Cardiac muscle cell (in vitro differentiated cells and primary cell): ENCODE results near the gene GPR35. TPM values are rescaled to one million over a fixed set of nuclear protein-coding genes. Genes with fewer than 3 reads are reported as not detected.
A peak's percentile ranks its signal among the peaks of the same experiment; 100 is the strongest.

Source experiments
- DNase-seq, 2 donors: peaks; one replicate each; pipeline versions ENCODE4 v3.0.0 to v3.0.0-alpha.2; 2010 to 2017; ENCODE audit warnings: low read depth in 1 of 2, low spot score in 1 of 2
- H3K27ac ChIP-seq: fragments of 200-600 bp; sonication (generic); 2 replicates; pipeline ENCODE4 v1.5.1; 2016
- H3K27me3 ChIP-seq: fragments of 200-600 bp; sonication (generic); 2 replicates; pipeline ENCODE4 v1.6.0; 2016; ENCODE audit warnings: control low read depth
- H3K36me3 ChIP-seq: fragments of 200-600 bp; sonication (generic); 2 replicates; pipeline ENCODE4 v1.5.1; 2016; ENCODE audit warnings: control low read depth
- H3K4me1 ChIP-seq: fragments of 200-600 bp; sonication (generic); 2 replicates; pipeline ENCODE4 v1.8.1; 2017; ENCODE audit warnings: low read depth, mild to moderate bottlenecking, mixed run types
- H3K4me3 ChIP-seq: fragments of 200-600 bp; sonication (generic); 2 replicates; pipeline ENCODE4 v1.5.1; 2016; ENCODE audit warnings: mild to moderate bottlenecking
- H3K9me3 ChIP-seq: fragments of 200-600 bp; sonication (generic); 2 replicates; pipeline ENCODE4 v1.5.1; 2017; ENCODE audit warnings: low read depth, mild to moderate bottlenecking, control low read depth
- polyA plus RNA-seq: library from polyadenylated mRNA; unstranded; fragments of >200 nt; fragmentation: Nextera tagmentation; extraction: Ambion mirVana; gene quantifications from 2 replicates; pipeline ENCODE4 v1.2.1, GENCODE V29; 2016
- total RNA-seq: library from RNA; depleted of rRNA; stranded (reverse); fragments of >200 nt; gene quantifications from 2 replicates; pipeline ENCODE4 v1.2.3, GENCODE V29; 2016
- TF ChIP-seq, protein P1 (sequence below): IDR thresholded peaks from 2 replicates; pipeline ENCODE4 v1.5.1; 2012; ENCODE audit warnings: low read depth, mild to moderate bottlenecking, low read length

GPR35 gene
- total and polyA plus RNA-seq, 2 experiments from 2014 or later: 0.40 to 5.1 TPM

DNA sequence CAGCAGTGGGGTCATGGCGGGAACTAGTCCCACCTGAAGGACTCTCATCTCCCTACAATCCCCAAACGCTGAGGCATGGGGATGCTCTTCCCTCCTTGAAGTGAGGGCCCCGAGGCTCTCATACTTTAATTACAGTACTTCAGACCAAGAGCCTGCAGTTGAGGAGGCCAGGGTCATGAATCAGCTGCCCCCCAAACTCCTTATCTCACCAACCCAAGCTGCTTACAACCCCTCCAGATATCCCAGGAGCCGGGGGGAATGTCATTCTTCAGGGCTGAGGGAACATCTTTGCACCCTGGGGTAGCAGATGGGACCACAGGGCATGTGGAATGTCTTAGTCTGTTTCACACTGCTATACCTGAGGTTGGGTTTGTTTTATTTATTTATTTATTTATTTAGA, 41.5 kb upstream of the GPR35 start:
- TF ChIP-seq, protein P1, sequence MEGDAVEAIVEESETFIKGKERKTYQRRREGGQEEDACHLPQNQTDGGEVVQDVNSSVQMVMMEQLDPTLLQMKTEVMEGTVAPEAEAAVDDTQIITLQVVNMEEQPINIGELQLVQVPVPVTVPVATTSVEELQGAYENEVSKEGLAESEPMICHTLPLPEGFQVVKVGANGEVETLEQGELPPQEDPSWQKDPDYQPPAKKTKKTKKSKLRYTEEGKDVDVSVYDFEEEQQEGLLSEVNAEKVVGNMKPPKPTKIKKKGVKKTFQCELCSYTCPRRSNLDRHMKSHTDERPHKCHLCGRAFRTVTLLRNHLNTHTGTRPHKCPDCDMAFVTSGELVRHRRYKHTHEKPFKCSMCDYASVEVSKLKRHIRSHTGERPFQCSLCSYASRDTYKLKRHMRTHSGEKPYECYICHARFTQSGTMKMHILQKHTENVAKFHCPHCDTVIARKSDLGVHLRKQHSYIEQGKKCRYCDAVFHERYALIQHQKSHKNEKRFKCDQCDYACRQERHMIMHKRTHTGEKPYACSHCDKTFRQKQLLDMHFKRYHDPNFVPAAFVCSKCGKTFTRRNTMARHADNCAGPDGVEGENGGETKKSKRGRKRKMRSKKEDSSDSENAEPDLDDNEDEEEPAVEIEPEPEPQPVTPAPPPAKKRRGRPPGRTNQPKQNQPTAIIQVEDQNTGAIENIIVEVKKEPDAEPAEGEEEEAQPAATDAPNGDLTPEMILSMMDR: no peak
- H3K9me3 ChIP-seq: no peaks in the 10 kb centered on the region
- H3K36me3 ChIP-seq: no peaks in the 10 kb centered on the region
- H3K4me3 ChIP-seq: no peak overlapping the region
- peaks cover 6% of the 10 kb centered on the region for H3K4me1 ChIP-seq
- DNase-seq: no peak
- no peak overlapping the region for H3K27ac ChIP-seq
- H3K27me3 ChIP-seq: no peaks in the 10 kb centered on the region

DNA sequence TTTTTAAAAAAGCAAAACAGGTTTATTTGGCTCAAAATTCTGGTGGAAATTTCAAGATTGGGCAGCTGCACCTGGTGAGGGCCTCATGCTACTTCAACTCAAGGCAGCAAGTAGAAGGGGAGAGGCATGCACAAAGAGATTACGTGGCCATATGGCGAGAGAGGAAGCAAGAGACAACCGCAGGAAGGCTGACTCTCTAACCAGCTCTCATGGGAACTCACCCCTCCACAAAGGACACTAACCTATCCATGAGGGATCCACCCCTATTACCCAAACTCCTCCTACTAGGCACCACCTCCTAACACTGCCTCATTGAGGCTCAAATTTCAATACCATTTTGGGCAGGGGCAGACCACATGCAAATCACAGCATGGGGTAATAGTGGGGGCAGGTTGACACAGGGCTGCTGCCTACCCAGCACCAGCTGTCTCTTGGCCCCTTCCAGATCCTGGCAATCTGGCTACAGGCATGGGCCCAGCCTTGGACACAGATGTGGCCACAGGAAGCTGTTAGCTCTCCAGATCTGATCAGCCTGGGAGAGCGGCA, 40.7 kb upstream of the GPR35 start:
- Histone ChIP-seq H3K4me1 (peaks cover 6% of the 10 kb centered on the region), H3K9me3 (no peaks in the 10 kb centered on the region), H3K4me3 (no peak overlapping the region), H3K27ac (no peak overlapping the region), H3K27me3 (no peaks in the 10 kb centered on the region), H3K36me3 (peaks cover 3% of the 10 kb centered on the region)
- peak in 1 of 2 donors; percentile 79 for DNase-seq
- TF ChIP-seq, protein P1: no peak

DNA sequence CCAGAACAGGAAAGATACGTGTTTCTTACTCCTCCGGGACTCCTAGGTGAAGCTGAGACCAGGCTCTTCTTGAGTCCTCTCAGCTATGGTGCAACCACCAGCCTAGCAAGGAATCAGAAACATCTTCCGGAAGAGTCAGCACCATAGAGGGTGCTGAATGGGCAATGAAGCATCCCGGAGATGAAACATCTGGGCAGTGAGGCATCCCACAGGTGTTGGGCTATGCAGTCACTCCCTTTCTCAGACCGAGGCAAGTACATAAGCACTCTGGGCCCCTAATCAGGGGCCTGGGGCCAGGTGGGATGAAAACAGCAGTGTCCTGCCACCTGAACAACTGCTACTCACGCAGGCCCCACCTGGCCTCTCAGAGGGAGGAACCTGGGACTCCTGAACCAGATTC, 40.2 kb upstream of the GPR35 start:
- Histone ChIP-seq H3K36me3 (peaks cover 6% of the 10 kb centered on the region), H3K9me3 (no peaks in the 10 kb centered on the region)
- DNase-seq: no peak

DNA sequence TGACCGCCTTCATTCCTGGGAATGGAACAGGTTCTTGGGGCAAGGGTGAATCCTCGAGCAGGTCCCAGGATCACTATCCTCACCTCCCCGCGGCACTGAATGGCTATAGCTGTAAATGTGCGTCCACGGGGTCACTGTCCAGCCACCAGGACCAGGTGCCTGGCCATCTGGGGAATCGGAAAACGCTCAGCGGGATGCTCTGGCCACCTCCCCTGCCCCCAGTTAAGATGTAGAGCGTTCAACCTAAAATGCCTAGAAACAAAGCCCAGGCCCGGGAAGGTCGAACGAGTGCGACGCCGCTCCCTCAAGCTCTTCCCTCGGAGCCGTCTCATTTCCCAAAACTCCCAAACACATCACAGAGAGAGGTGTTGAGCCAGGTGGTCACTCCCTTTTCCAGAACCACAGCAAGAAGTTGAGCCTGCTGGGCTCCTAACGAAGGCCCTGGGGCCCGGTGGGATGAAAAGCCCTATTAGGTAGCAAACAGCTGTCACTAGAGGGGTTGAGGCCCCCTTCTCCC, 39.5 kb upstream of the GPR35 start:
- no peaks in the 10 kb centered on the region for H3K9me3 ChIP-seq

More for the DNA sequence above, 40.2 kb upstream of the GPR35 start:
- Histone ChIP-seq H3K4me1 (peaks cover 6% of the 10 kb centered on the region), H3K27me3 (no peaks in the 10 kb centered on the region), H3K4me3 (peak overlapping the region; percentile 92), H3K27ac (no peak overlapping the region)
- TF ChIP-seq, protein P1: no peak

DNA sequence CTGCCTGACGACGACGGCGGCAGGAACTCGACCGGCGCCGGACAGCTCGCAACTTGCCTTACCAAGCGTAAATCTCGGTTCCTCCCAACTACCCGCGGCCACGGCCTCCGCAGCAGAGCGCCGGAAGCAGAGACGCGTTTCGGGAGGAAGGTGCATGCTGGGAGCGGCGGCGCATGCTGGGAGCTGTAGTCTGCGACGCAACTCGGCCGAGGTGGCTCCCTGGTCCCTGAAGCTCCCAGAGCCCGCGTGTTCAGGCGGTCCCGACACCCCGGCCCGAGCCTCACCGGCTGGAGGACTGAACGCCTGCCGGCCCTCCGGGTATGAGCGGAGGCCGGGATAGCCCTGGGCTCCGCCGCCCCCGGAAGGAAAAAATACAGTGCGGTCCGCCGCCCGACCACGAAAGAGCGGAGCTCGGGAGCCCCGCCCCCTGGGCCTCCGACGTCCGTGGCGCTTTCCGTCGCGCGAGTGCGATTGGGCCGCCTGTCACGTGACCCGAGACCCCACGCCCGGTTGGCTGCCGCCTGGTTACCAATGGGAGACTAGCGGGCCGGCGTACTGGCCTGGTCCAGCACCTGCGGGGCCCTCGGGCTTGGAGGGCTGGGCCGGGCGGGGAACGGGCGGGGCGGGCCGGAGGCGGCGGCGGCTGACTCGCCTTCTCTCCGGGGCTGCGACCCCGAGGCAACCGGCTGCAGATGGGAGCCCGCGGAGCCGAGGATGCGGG, 38.9 kb upstream of the GPR35 start, which contains the start of gene CAPN10:
CAPN10 (plus strand) TSS at position 537 of the 721 bp plus-strand sequence; CDS start at position 715, 178 bp downstream.
- TF ChIP-seq, protein P1: no peak
- peak; percentile 95 to 99 for DNase-seq
- Histone ChIP-seq H3K4me3 (peak within 1 kb of the TSS; percentile 92), H3K27ac (peak within 1 kb of the TSS; percentile 86), H3K36me3 (peaks cover 11% of the 10 kb centered on the region), H3K9me3 (no peaks in the 10 kb centered on the region), H3K27me3 (no peaks in the 10 kb centered on the region), H3K4me1 (peaks cover 6% of the 10 kb centered on the region)

More for the DNA sequence above, 39.5 kb upstream of the GPR35 start:
- Histone ChIP-seq H3K4me1 (peaks cover 6% of the 10 kb centered on the region), H3K36me3 (peaks cover 6% of the 10 kb centered on the region), H3K27ac (peak overlapping the region; percentile 86), H3K27me3 (no peaks in the 10 kb centered on the region), H3K4me3 (peak overlapping the region; percentile 92)
- no peak for DNase-seq
- TF ChIP-seq, protein P1: no peak
